Left renal cortex interstitium (tissue), 4 donors: ENCODE results near the gene P2RY2. TPM values are rescaled to one million over a fixed set of nuclear protein-coding genes. Genes with fewer than 3 reads are reported as not detected.
"Not testable (repeated sequence)": the region's sequence is repeated elsewhere in the genome, so short reads cannot be mapped to it uniquely, and the experiment has no call there.

Experiments used
- DNase-seq, 4 donors: peaks; one replicate each; pipeline ENCODE4 v3.0.0-alpha.2; 2013; ENCODE audit warnings: low read depth in 4 of 4, low spot score in 2 of 4, missing footprints in 1 of 4
- polyA plus RNA-seq, 4 donors: library from polyadenylated mRNA; unstranded; fragments of 120-200 nt; gene quantifications; one replicate each; pipeline ENCODE4 v1.2.1, GENCODE V29; 2013; ENCODE audit not compliant: insufficient read length in 4 of 4

P2RY2 gene
- polyA plus RNA-seq, 4 donors = 0.68 to 1.1 (median 0.91) TPM

DNA sequence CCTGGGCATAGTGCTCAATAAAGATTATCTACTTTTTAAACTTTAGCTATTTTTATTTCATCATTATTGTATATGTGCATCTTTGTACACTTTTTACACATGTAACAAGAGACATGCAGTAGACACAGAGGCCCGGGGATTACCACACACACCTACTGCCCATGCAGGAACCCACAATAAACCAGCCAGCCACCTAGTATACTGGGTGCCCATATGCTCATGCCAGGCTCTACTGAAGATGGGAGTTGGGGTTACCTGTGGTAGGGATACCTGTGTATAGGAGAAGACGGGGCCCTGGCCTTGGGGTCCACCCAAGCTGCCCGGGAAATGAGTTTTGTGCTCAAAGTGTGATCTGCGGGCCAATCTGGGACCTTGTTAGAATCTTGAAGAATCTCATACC is 31.2 kb upstream of the P2RY2 start:
- DNase-seq = no peak

DNA sequence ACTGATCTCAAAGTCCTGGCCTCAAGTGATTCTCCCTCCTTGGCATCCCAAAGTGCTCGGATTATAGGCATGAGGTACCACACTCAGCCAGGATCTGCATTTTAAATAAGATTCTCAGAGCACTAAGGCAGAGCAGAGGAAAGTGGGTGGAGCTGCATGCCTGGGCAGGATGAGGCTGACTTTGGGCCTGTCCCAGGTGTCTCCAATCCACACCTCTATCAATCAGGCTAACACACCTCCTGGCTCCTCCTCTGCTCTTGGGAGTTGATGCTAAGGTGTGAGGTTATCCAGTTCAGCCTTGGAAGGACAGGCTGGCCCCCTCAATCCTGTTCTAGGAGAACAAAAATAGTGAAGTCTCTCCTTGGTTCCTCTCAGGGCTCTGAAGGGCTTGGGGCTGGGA is 30.2 kb upstream of the P2RY2 start:
- no peak for DNase-seq

DNA sequence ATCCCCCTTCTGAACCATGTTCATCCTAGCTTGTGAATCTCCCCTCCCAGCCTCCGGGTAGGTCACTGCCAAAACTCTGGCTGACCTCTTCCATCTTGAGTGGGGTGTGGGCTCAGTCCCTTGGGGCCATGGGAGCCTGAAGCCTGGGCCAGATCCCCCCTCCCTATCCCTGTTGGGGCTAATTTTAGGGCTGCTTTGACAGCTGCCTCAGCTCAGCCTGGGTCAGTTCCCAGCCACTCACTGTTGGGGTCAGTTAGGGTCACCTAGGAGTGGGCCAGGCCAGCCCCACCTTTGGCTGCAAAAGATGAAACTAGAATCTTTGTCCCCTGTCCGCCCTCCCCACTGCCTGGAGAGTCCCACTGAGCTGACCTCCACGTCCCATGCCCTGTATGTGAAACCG is 29.8 kb upstream of the P2RY2 start:
- DNase-seq = no peak

DNA sequence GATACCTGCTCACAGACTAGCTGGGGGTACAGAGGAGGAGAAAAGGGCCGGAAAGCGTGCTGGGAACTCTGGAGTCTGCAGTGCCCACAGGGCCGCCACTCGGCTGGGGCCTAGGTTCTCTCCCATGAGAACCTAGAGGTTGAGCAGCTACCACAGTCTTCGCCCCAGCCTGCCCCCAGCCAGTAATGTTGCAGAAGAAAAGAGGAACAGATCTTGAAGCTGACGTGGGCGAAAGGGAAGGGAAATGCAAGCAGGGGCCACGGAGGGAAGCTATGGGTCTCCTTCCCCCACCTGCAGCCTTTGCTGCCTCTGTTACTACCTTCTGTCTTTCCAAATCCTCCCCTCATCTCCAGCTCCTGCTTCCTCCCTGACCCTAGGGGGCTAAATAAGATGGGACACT is 28.8 kb upstream of the P2RY2 start:
- no peak for DNase-seq

DNA sequence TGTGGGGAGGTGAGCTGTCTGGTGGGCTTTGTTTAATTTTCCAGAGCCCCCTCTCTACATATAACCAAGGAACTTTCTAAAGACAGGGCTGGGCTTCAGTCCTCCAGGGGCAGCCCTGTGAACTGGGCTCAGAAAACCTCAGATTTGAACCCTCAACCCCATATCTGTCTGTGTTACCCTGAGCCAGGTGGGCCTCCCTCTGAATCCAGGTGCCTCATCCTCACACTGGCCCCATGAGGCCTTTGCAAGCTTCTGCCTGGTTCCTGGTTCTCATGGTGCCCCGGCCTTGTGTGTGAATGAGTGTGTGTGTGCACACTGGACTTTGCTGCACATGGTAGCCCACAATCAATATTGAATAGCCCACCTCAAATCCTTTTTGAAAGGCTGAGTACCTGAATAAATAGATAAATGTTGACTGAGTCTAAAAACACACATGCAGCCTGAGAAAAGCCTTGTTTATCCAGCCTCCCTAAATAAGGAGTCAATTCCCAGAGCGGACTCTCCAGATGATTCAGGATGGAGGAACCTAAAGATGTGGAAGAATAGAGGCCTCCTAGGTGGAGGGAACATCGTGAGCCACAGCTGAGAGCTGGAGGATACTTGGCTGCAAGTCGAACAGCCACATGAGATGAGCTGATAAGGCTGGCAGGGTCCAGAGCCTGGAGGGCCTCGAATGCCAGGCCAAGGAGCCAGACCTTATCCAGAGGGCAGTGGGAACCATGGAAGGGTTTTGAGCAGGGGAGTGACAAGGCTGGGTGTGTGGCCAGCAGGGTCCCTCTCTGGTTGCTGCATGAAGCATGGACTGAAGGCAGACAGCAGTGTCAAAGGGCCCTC is 28.1 kb upstream of the P2RY2 start:
- DNase-seq = no peak

DNA sequence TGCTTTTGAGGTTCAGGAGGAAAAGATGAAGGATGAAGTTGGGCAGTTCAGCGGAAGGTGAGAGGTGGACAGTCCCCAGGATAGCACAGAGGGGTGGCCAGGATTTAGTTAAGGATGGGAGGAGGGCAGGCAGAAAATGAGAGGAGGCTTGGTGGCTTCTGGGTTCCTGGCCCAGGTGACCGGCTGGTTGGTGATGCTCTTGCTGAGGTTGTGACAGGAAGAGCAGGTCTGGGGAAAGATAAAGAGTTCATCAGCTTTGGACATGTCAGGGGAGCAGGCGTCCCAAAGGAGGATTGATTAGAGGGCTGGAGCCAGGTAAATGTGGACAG is 27.6 kb upstream of the P2RY2 start:
- no peak for DNase-seq

DNA sequence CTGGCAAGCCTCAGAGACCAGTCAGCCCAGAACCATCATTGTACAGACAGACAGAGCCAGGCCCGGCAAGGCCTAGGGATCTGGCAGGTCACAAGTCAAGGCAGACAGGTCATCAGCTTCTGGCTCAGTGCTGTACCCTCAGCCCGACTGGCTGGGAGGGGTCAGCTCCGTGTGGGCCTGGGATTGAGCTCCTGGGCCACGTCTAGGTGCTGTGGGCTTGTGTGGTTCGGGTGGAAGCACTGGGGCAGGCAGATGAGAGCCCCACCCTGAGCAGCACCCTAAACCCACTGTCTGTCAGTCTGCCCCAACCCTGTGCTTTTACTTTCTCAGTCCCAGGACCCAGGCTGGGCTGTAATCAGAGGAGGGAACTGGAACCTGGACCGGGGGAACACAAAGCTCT is 26.9 kb upstream of the P2RY2 start:
- DNase-seq = no peak

DNA sequence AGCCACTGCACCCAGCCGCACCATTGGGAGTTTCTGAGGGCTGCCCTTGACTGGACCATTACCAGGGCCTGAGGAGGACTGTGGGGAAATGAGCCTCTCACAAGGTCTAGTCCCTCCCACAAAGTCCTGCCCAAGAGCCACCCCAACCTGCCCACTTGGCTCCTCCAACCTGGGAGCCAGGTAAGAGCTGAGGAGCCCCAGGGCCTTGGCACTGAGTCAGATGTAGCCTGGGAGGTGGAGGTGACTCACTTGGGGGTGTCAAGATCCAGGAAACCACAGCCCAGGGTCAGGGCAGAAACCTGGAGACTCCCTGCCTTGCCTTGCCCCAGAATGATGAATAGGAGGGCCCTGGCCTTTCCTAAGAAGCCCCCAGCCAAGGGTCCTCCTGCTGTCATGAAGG is 25.8 kb upstream of the P2RY2 start:
- no peak for DNase-seq

DNA sequence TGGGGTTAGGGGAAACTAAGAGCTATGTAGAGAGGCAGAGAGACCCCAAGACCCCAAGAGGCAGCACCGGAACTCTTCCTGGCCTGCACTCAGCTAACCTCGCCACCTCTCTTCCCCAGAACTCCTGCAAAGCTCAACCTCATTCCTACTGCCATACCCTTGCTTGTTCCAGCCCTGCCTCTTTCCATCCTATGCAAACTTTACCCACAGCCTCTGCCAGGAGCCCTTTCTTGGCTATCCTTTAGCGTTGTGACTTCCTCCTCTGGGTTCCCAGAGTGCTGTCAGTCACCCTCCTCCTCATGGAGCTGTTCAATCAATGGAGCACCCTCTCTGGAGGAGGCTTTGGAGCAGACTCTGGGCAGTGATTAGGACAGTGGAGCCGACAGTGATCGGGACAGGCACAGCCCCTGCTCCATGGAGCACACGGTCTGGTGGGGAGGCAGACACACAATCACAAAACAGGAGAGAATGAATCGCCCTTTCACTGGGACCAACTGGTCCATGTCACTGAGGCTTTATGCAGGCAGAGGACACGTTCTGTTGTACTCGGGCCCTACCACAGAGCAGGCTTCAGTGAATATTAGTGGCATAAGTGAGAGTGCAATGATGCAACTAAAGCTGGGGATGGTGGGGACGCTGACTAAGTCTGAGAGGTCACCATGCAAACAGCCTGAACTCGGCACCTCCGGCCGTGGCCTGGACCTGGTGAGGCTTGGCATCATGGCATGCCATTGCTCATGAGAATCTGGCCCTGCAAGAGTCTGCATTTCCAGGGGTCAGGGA is 24.6 kb upstream of the P2RY2 start:
- no peak for DNase-seq

DNA sequence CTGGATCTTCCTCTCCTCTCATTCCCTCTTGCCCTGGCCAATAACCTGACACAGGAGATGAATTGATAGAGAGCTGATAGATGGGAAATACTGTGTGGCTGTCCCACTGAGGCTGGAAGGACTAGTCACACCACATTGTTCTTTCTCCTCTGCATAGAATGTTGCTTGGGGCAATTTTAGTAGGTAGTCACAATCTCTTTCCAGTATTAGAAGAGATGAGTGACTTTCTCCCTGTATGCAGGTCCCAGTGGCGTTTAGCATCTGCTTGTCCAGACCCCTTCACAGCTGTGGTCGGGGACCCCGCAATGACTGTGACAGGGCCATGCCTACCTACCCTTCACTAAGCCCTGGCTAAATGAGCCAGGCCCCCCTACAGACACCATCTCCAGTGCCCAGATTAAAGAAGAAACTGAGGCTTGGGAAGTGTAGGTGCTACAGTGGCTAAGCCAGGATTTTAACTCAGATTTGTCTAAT is 24.0 kb upstream of the P2RY2 start:
- DNase-seq = no peak

DNA sequence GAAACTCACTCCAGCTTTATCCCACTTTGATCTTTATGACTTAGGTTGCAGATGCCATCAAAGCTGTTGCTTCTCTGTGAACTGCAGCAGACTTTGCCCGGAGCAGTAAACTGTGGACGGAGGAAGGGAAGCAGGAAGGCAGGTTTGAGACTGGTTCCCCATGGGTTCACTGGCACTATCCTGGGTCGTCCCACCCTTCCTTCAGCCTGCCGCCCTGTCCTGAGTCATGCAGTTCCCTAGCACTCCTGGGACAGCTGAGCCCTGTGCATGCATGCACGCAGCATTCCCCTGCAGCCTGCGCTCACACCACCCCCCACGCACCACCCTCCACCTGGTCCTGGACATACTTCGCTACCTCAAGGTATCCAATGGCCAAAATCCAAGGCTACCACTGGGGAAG is 23.5 kb upstream of the P2RY2 start:
- DNase-seq = no peak

DNA sequence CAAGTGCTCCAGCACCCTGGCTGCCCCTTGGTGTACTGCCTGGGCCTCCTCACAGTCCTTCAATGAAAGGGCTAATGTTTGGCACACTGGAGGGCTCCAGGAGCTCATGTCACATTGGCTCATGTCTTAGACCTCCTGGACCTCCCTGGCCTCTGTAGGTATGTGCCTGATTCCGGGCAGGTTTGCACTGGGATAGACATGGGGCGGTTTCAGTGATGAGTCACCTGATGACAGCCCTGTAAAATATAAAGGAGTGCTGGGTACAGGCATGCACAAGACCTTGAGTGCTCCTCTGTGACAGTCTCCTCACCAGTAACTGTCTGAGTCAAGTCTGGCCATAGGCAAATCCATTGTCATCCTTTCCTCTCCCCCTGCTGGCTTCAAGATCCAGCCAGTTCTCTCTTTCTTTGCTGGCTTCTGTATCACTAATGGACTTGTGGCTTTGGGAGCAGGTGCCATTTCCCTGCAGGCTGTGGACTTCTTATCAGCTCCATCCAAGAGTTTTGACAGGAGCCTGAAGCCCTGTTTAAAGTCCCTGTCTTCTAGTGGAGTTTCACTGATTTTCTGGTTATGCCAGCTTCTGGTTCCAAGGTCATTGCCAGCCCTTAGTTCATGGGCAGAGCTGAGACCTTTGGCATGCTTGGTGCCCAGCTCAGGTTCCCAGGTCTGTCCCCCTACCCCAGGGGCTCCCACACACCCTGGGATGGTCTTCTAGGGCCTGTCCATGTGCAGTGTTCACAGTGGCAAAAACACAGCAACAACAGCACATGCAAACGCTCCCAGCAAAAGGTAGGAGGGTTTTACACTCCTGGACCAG is 22.7 kb upstream of the P2RY2 start:
- no peak for DNase-seq

DNA sequence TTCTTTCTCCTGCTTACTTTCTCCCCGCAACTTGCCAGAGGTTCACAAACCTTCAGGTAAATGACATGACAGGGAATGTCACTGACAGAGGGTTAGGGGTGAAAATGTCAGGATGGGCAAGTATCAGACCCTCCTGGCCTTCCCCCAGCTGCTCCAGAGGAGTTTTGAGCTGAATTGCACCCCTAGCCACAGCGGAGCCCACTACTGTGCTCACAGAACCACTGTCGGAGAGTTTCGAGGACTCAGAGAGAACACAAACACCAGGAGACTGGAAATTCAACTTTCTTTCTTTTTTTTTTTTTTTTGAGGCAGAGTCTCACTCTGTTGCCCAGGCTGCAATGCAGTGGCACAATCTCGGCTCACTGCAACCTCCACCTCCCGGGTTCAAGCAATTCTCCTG is 21.5 kb upstream of the P2RY2 start:
- no peak for DNase-seq

DNA sequence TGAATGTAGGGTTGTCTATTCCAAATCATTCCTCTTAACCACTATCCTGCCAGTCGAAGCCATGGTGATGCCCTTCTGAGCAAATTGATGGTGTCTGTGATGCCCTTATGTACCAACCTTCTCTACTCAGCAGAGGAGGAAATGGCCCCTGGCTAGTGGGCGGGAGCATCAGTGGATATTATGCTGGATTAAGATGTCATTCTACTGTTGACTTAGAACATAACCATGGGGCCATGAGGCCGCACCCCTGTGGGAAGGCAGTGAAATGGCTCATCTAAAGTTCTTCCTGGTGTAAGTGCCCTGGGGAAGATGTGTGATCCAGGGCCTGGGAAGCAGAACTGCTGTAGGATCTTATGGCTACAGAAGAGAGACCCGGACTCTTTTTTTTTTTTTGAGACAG is 20.7 kb upstream of the P2RY2 start:
- DNase-seq = no peak

DNA sequence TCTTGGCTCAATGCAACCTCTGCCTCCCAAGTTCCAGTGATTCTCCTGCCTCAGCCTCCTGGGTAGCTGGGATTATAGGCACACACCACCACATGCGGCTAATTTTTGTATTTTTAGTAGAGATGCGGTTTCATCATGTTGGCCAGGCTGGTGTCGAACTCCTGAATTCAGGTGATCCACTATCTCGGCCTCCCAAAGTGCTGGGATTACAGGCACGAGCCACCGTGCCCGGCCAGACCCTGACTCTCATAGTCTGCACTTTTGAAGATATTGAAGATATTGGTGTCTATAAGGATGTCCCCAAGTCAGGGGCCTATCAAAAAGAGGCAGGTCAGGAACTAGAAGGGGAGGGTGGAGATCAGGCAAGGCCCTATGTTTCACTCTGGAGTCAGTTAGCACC is 20.3 kb upstream of the P2RY2 start:
- DNase-seq = not testable (repeated sequence)

DNA sequence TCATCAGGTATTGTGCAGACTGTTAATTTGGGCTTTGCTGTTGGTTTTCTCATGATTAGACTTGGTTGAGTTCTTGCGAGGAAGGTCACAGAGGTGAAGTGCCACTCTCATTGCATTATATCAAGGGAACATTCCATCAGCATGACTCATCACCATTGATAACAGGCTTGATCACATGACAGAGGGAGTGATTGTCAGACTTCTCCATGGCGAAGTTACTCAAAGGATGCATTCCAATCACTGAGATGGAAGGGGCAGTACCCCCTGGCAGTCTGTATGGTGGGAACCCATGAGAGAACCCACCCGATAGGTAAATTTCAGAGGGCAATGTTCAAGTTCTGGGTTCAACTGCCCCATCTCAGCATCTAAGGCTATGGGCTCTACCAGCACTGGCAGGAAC is 19.4 kb upstream of the P2RY2 start:
- DNase-seq = no peak

DNA sequence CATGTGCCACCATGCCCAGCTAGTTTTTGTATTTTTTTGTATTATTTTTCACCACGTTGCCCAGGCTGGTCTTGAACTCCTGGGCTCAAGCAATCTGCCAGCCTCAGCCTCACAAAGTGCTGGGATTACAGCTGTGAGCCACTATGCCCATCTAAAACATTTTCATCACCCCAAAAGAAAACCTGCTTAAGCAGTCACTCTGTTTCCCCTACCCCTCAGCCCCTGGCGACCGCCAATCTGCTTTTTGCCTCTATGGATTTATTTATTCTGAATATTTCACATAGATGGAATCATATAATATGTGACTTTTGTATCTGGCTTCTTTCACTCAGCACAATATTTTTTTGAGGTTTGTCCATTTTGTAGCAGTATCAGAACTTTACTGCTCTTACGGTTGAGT is 18.6 kb upstream of the P2RY2 start:
- DNase-seq = no peak

DNA sequence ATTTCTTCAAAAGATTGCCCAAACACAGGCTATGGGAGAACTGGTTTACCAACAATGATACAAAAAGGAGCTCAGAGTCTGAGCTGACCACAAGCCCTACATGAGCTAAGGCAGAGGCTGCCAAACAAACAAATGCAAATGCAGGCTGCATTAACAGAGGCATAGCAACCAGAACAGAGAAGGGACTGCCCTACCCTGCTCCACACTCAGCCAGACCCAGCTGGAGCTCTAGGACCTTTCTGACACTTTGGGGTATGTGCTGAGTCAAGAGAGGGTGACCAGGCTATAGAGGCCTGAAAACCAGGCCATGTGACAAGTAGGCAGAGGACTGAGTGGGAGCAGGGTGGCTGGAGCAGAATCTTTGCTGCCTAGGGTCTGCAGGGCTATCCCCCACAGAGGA is 17.8 kb upstream of the P2RY2 start:
- DNase-seq = no peak

DNA sequence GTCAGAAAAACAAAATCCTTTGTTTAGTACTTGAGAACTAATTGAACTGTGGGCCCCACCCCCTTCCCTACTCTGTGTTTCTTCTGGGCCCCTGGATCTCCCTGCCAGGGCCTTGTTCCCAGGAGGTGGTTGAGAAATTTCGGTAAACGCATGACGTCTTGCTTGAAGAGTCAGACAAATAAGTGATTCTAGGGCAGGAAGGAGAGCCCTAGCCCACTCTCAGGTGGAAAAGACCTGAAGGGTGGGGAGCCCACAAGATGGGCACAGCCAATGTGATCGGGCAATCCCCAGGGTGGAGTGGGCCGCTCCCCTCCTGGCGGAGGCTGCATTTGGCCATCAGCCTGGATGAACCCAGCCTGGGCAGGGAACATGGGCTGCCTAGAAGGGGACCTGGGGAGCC is 16.8 kb upstream of the P2RY2 start:
- DNase-seq = no peak

DNA sequence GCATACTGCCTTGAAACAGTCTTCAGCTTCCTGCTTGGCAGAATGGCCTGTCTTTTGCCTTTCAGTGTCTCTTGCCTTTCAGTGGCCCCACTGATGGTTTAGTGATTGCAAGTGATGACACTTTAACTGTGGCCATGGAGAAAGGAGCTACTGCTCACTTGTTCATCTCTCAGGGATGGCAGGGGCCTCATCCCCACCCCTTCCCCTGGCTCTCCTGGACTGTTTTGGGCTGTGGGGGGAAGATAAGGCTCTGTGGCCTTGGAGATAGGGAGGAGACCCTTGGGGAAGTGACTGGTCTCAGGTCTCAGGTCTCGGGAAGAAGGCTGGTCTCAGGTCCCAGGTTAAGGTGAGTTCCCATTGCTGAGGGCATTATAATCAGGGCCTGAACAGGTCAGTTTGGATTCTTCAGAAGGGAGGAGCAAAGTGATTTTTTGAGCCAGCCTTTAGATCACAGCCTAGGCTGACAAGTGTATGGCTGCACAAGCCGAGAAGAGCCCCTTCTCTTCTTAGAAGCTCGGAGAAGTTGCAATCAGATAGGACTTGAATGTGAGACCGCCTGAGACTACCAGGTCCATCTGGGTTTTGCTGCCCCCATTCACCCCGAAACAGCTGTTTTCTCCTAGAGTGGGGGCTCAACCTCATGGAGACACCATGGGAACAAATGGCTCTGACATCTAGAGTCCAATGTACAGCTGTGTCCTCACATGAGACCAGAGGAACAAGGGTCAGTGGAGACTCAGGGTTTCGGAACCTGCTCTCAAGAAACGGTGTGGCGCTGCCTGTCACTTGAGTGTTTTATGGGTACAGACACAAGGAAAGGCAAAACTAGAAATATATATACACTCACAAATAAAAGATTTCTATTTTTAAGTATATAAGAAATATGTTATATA is 15.9 kb upstream of the P2RY2 start:
- DNase-seq = no peak
